ENCODE data around the gene SLC22A16. TPM values are rescaled to one million over a fixed set of nuclear protein-coding genes. Genes with fewer than 3 reads are reported as not detected.

Gene SLC22A16
- total and polyA plus RNA-seq, 8 donors, result 0.22 to 0.35 (median 0.26) TPM; not detected in 5

- no peak for TF ChIP-seq CTCF (IDR thresholded peaks at IDR 0.05)
- Histone ChIP-seq H3K4me3 (no peak overlapping the region), H3K9me3 (no peaks in the 10 kb centered on the region), H3K27ac (no peak overlapping the region), H3K27me3 (no peaks in the 10 kb centered on the region), H3K4me1 (no peaks in the 10 kb centered on the region), H3K36me3 (no peaks in the 10 kb centered on the region)
- no peak for DNase-seq
- FAIRE-seq, result no peak
- intact Hi-C loops (cut with DNase I), result loop anchor here in 2 of 3 donors (10.0 kb wide), 2 partner anchors 334 to 694 kb away; no protein-coding TSS in a partner anchor
- no peak for ATAC-seq
- WGBS, 2 donors, result 91% methylated on average over 4 of the region's 4 CpGs
Observed at GRCh38 chr6:110398778-110399177, 77.6 kb downstream of the SLC22A16 start.

GRCh38 chr6:110395221-110395620 lies 81.2 kb downstream of the SLC22A16 start:
- intact Hi-C loops (cut with DNase I), result loop anchor here in 2 of 3 donors (10.0 kb wide), 2 partner anchors 330 to 690 kb away; no protein-coding TSS in a partner anchor

GRCh38 chr6:110394409-110394808 lies 82.0 kb downstream of the SLC22A16 start:
- H3K27ac ChIP-seq, result no peak overlapping the region
- no peak for TF ChIP-seq CTCF (IDR thresholded peaks at IDR 0.05)
- H3K36me3 ChIP-seq, result no peaks in the 10 kb centered on the region
- H3K27me3 ChIP-seq, result no peaks in the 10 kb centered on the region
- H3K4me3 ChIP-seq, result no peak overlapping the region
- no peak for FAIRE-seq
- peaks cover 0 to 8% (median 0%) of the 10 kb centered on the region in 3 donors for H3K4me1 ChIP-seq
- no peak for DNase-seq
- no peaks in the 10 kb centered on the region for H3K9me3 ChIP-seq
- intact Hi-C loops (cut with DNase I), result loop anchor here in 2 of 3 donors (5.0 to 10.0 kb wide), 3 partner anchors 212 to 690 kb away; partner anchors contain the start of gene CDC40 (in 1 of the 2)
- ATAC-seq, result no peak
- WGBS, 2 donors, result 91% methylated on average over 4 of the region's 4 CpGs

More at GRCh38 chr6:110395221-110395620, 81.2 kb downstream of the SLC22A16 start:
- Histone ChIP-seq H3K36me3 (no peaks in the 10 kb centered on the region), H3K27ac (no peak overlapping the region), H3K4me3 (no peak overlapping the region), H3K27me3 (no peaks in the 10 kb centered on the region), H3K9me3 (no peaks in the 10 kb centered on the region), H3K4me1 (peaks cover 0 to 2% (median 0%) of the 10 kb centered on the region in 3 donors)
- no peak for FAIRE-seq
- no peak for TF ChIP-seq CTCF (IDR thresholded peaks at IDR 0.05)
- ATAC-seq, result no peak
- 53 to 55% methylated on average over 4 of the region's 4 CpGs for WGBS, 2 donors
- DNase-seq, result no peak

GRCh38 chr6:110392727-110393126 lies 83.7 kb downstream of the SLC22A16 start:
- no peak for ATAC-seq
- FAIRE-seq, result no peak
- DNase-seq, result no peak
- Histone ChIP-seq H3K4me1 (peaks cover 0 to 18% (median 0%) of the 10 kb centered on the region in 3 donors), H3K36me3 (no peaks in the 10 kb centered on the region), H3K27ac (no peak overlapping the region), H3K9me3 (no peaks in the 10 kb centered on the region), H3K4me3 (no peak overlapping the region), H3K27me3 (no peaks in the 10 kb centered on the region)
- TF ChIP-seq CTCF (IDR thresholded peaks at IDR 0.05), result no peak
- WGBS, 2 donors, result 68 to 80% methylated on average over 9 of the region's 9 CpGs
- intact Hi-C loops (cut with DNase I), result loop anchor here in 2 of 3 donors (5.0 to 10.0 kb wide), 3 partner anchors 210 to 688 kb away; partner anchors contain the start of gene CDC40 (in 1 of the 2)

GRCh38 chr6:110390404-110390803 lies 86.0 kb downstream of the SLC22A16 start:
- H3K4me3 ChIP-seq, result no peak overlapping the region
- no peak for FAIRE-seq
- H3K9me3 ChIP-seq, result no peaks in the 10 kb centered on the region
- H3K27me3 ChIP-seq, result no peaks in the 10 kb centered on the region
- peak in 1 of 4 donors; percentile 5 for ATAC-seq
- H3K27ac ChIP-seq, result no peak overlapping the region
- TF ChIP-seq CTCF (IDR thresholded peaks at IDR 0.05), result no peak
- peaks cover 0 to 18% (median 0%) of the 10 kb centered on the region in 3 donors for H3K4me1 ChIP-seq
- no peak for DNase-seq
- no peaks in the 10 kb centered on the region for H3K36me3 ChIP-seq
- intact Hi-C loops (cut with DNase I), result loop anchor here in 2 of 3 donors (5.0 to 10.0 kb wide), 3 partner anchors 208 to 686 kb away; partner anchors contain the start of gene CDC40 (in 1 of the 2)
- 6 to 18% methylated on average over 2 of the region's 2 CpGs for WGBS, 2 donors

Measured in pancreas (tissue), 10 donors.